Measurements from ENCODE around the gene MTM1.

The MTM1 gene

GRCh38 chrX:150526692-150527091, 41.7 kb upstream of the MTM1 start:
- Histone ChIP-seq H3K27me3 (ENCODE audit: insufficient read depth, low read length, poor library complexity, severe bottlenecking) (no peaks in the 10 kb centered on the region), H3K4me3 (ENCODE audit: low read length, poor library complexity, severe bottlenecking) (no peak overlapping the region), H3K9me3 (ENCODE audit: insufficient read depth, low read depth, low read length) (no peaks in the 10 kb centered on the region), H3K79me2 (ENCODE audit: insufficient read depth, low read length) (no peaks in the 10 kb centered on the region), H2AFZ (ENCODE audit: low read length) (no peak overlapping the region), H3K9me2 (replicated peaks; ENCODE audit: low read depth, low read length) (no peaks in the 10 kb centered on the region), H3F3A (ENCODE audit: low read depth) (no peaks in the 10 kb centered on the region), H4K20me1 (ENCODE audit: insufficient read depth, low read length, poor library complexity, severe bottlenecking) (no peaks in the 10 kb centered on the region), H3K9ac (ENCODE audit: low read depth, low read length, poor library complexity, severe bottlenecking) (no peak overlapping the region), H3K36me3 (ENCODE audit: insufficient read depth, low read length) (no peaks in the 10 kb centered on the region), H3K4me1 (ENCODE audit: insufficient read depth, low read length, poor library complexity, severe bottlenecking) (no peaks in the 10 kb centered on the region), H3K4me2 (ENCODE audit: low read depth, low read length, poor library complexity, severe bottlenecking) (no peak overlapping the region)
- no peak for TF ChIP-seq CTCF (conservative IDR thresholded peaks at IDR 0.05; ENCODE audit: low read length)
- TF ChIP-seq EZH2phosphoT487 (IDR thresholded peaks at IDR 0.05; ENCODE audit: borderline replicate concordance): no peak

GRCh38 chrX:150527108-150527507, 41.3 kb upstream of the MTM1 start:
- H3F3A ChIP-seq (ENCODE audit: low read depth): no peaks in the 10 kb centered on the region
- no peaks in the 10 kb centered on the region for H4K20me1 ChIP-seq (ENCODE audit: insufficient read depth, low read length, poor library complexity, severe bottlenecking)
- H3K79me2 ChIP-seq (ENCODE audit: insufficient read depth, low read length): no peaks in the 10 kb centered on the region
- no peak overlapping the region for H3K9ac ChIP-seq (ENCODE audit: low read depth, low read length, poor library complexity, severe bottlenecking)
- no peaks in the 10 kb centered on the region for H3K27me3 ChIP-seq (ENCODE audit: insufficient read depth, low read length, poor library complexity, severe bottlenecking)
- TF ChIP-seq CTCF (conservative IDR thresholded peaks at IDR 0.05; ENCODE audit: low read length) (no peak), EZH2phosphoT487 (IDR thresholded peaks at IDR 0.05; ENCODE audit: borderline replicate concordance) (no peak)
- no peak overlapping the region for H2AFZ ChIP-seq (ENCODE audit: low read length)
- H3K9me3 ChIP-seq (ENCODE audit: insufficient read depth, low read depth, low read length): no peaks in the 10 kb centered on the region
- H3K4me2 ChIP-seq (ENCODE audit: low read depth, low read length, poor library complexity, severe bottlenecking): no peak overlapping the region
- no peaks in the 10 kb centered on the region for H3K4me1 ChIP-seq (ENCODE audit: insufficient read depth, low read length, poor library complexity, severe bottlenecking)
- no peaks in the 10 kb centered on the region for H3K36me3 ChIP-seq (ENCODE audit: insufficient read depth, low read length)
- H3K4me3 ChIP-seq (ENCODE audit: low read length, poor library complexity, severe bottlenecking): no peak overlapping the region
- no peaks in the 10 kb centered on the region for H3K9me2 ChIP-seq (replicated peaks; ENCODE audit: low read depth, low read length)

GRCh38 chrX:150529587-150529986, 38.8 kb upstream of the MTM1 start:
- H3K9ac ChIP-seq (ENCODE audit: low read depth, low read length, poor library complexity, severe bottlenecking): no peak overlapping the region
- no peaks in the 10 kb centered on the region for H3K36me3 ChIP-seq (ENCODE audit: insufficient read depth, low read length)
- H3K4me3 ChIP-seq (ENCODE audit: low read length, poor library complexity, severe bottlenecking): no peak overlapping the region
- H3K4me1 ChIP-seq (ENCODE audit: insufficient read depth, low read length, poor library complexity, severe bottlenecking): no peaks in the 10 kb centered on the region
- no peak overlapping the region for H3K4me2 ChIP-seq (ENCODE audit: low read depth, low read length, poor library complexity, severe bottlenecking)
- H3K9me3 ChIP-seq (ENCODE audit: insufficient read depth, low read depth, low read length): no peaks in the 10 kb centered on the region
- no peaks in the 10 kb centered on the region for H3K9me2 ChIP-seq (replicated peaks; ENCODE audit: low read depth, low read length)
- H3K79me2 ChIP-seq (ENCODE audit: insufficient read depth, low read length): no peaks in the 10 kb centered on the region
- H3K27me3 ChIP-seq (ENCODE audit: insufficient read depth, low read length, poor library complexity, severe bottlenecking): no peaks in the 10 kb centered on the region
- H4K20me1 ChIP-seq (ENCODE audit: insufficient read depth, low read length, poor library complexity, severe bottlenecking): no peaks in the 10 kb centered on the region
- no peaks in the 10 kb centered on the region for H3F3A ChIP-seq (ENCODE audit: low read depth)
- no peak overlapping the region for H2AFZ ChIP-seq (ENCODE audit: low read length)
- no peak for TF ChIP-seq EZH2phosphoT487 (IDR thresholded peaks at IDR 0.05; ENCODE audit: borderline replicate concordance)
- TF ChIP-seq CTCF (conservative IDR thresholded peaks at IDR 0.05; ENCODE audit: low read length): no peak
